ENCODE measurements around the gene MSH4.
"Not testable (repeated sequence)": the region's sequence is repeated elsewhere in the genome, so short reads cannot be mapped to it uniquely, and the experiment has no call there.

Gene MSH4

GRCh38 chr1:75796376-75797272 lies at the start of gene MSH4:
TSS of gene MSH4 (plus strand) at chr1:75796882. CDS start at chr1:75796986, 104 bp downstream.
- DNase-seq (ENCODE audit: low read depth): no peak

DNA sequence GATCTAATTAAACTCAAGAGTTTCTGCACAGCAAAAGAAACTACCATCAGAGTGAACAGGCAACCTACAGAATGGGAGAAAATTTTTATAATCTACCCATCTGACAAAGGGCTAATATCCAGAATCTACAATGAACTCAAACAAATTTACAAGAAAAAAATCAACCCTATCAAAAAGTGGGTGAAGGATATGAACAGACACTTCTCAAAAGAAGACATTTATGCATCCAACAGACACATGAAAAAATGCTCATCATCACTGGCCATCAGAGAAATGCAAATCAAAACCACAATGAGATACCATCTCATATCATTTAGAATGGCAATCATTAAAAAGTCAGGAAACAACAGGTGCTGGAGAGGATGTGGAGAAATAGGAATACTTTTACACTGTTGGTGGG lies 39.5 kb upstream of the MSH4 start:
- DNase-seq (ENCODE audit: low read depth): not testable (repeated sequence)

- not testable (repeated sequence) for DNase-seq (ENCODE audit: low read depth)
Observed at GRCh38 chr1:75758543-75758942, 38.1 kb upstream of the MSH4 start.

DNA sequence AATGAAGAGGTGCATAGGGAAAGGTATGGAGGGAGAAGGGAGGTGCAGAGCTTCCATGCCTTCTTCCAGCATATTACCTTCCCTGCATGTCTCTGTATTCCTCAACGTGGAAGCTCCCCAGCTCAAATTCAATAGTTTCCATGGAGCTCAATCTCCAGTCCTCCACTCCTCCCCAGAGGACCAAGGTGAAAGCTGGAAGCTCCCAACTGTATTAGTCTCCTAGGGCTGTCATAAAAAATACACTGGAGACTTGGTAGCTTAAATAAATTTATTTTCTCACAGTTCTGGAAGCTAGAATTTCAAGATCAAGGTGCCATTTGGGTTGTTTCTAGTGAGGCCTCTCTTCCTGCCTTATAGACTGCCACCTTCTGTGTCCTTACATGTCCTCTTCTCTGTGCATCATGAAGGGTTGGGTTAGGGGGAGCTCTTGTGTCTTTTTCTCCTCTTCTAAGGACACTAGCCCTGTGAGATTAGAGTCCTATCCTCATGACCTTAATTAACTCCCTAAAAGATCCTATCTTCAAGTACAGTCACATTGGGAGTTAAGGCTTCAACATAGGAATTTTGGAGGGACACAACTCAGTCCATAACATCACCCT lies 32.5 kb upstream of the MSH4 start:
- no peak for DNase-seq (ENCODE audit: low read depth)

GRCh38 chr1:75765697-75766355 lies 30.9 kb upstream of the MSH4 start:
- DNase-seq (ENCODE audit: low read depth): peak; percentile 41

- DNase-seq (ENCODE audit: low read depth): no peak
Observed at GRCh38 chr1:75768016-75768415, 28.7 kb upstream of the MSH4 start.

DNA sequence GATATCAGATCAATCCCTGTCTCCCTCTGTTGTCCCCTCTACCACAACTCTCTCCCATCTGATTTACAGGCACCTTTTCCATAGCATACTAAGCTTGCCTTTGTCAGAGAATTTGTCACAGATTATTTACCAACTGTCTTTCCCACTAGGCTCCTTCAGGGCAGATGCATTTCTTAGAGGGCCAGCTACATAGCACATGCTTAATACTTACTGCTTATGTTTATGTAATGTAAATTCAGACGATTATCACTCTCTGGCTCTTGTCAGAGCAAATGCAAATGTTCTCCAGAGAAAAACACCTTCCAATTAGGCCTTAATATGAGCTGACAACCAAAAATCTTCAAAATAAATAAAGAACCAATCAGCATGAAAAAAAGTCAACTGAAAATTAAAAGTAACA lies 25.9 kb upstream of the MSH4 start:
- DNase-seq (ENCODE audit: low read depth): no peak

GRCh38 chr1:75771978-75772377 lies 24.7 kb upstream of the MSH4 start:
- no peak for DNase-seq (ENCODE audit: low read depth)

GRCh38 chr1:75777812-75778211 lies 18.9 kb upstream of the MSH4 start:
- DNase-seq (ENCODE audit: low read depth): not testable (repeated sequence)

GRCh38 chr1:75778694-75779093 lies 18.0 kb upstream of the MSH4 start:
- not testable (repeated sequence) for DNase-seq (ENCODE audit: low read depth)

DNA sequence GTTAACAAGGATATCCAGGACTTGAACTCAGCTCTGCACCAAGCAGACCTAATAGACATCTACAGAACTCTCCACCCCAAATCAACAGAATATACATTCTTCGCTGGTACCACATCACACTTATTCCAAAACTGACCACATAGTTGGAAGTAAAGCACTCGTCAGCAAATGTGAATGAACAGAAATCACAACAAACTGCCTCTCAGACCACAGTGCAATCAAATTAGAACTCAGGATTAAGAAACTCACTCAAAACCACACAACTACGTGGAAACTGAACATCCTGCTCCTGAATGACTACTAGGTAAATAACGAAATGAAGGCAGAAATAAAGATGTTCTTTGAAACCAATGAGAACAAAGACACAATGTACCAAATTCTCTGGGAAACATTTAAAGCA lies 16.5 kb upstream of the MSH4 start:
- not testable (repeated sequence) for DNase-seq (ENCODE audit: low read depth)

GRCh38 chr1:75783920-75784319 lies 12.8 kb upstream of the MSH4 start:
- not testable (repeated sequence) for DNase-seq (ENCODE audit: low read depth)

- no peak for DNase-seq (ENCODE audit: low read depth)
Observed at GRCh38 chr1:75785320-75785982, 11.2 kb upstream of the MSH4 start.

GRCh38 chr1:75785983-75786853 lies 10.5 kb upstream of the MSH4 start, which contains the start of gene RABGGTB:
TSS of gene RABGGTB (plus strand) at chr1:75786256. CDS start at chr1:75786272, 16 bp downstream.
- peak; percentile 95 for DNase-seq (ENCODE audit: low read depth)

DNA sequence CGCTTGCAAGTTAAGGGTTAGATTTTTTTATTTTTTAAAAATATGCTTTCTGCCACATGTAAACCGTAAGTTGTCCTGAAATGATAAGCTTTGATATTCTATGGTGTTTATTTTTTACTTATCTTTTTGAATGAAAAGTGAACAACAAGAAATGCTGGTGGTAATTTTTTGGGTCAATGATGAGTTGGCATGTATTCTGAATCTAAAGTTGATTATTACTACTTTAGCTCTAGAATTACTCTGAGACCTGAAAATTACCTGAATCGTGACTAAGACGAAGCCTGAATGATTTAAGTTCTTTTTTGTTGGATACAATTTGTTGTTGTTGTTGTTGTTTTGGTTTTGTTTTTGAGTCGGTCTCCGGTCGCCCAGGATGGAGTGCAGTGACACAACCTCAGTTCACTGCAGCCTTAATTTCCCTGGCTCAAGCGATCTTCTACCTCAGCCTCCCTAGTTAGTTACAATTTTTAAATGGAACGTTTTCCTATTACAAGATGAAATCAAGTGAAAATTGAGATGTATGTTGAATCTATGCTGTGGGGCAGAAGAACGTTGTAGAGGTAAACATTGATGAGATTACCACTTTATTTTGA lies 9.7 kb upstream of the MSH4 start:
- DNase-seq (ENCODE audit: low read depth): no peak

DNA sequence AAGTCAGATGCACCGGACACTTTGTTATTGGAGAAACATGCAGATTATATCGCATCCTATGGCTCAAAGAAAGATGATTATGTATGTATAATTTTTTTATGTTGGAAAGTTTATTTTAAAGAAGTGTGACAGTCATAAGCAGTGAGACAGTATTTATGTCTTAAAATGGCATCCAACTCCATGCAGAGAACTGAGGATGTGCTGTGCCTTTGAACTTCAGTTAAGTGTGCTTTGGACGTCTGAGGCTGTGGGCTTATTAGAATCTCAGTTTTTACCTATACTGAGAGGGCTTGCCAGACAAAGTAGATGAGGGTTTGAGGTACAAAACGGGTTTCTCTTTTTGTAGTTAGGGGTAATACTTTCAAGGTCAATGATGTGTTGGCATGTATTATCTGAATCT lies 9.2 kb upstream of the MSH4 start:
- no peak for DNase-seq (ENCODE audit: low read depth)

DNA sequence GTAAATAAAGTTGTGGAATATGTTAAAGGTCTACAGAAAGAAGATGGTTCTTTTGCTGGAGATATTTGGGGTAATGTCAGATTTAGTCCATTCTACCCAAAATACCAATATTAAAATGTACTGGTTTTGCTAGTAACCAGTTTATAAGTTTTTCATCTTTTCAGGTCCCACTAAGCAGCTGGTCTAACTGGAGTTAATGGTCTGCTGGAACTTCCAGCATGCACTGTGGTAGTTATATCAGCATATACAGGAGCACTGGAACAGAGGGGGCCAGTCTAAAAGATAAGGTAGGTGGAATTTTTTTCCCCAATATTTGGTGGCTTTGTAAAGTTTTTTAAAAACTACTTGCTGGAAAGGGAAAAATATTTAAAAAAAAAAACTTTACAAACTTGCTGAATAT lies 6.7 kb upstream of the MSH4 start:
- DNase-seq (ENCODE audit: low read depth): no peak

DNA sequence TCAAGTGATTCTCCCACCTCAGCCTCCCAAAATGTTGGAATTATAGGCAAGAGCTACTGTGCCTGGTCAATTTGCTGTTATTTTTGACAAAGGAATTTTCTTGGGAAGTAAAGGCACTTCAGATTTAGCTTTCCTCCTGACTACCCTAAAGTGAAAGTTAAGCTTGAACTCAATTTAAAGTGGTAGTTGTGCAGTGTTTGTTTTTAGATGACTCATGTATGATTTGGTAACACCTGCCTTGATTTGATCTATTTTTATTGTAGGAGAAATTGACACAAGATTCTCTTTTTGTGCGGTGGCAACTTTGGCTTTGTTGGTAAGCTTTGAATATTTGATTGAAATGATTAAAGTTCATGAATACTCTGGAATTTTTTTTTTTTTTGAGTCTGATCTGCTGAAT lies 5.7 kb upstream of the MSH4 start:
- no peak for DNase-seq (ENCODE audit: low read depth)

GRCh38 chr1:75792091-75792490 lies 4.6 kb upstream of the MSH4 start:
- no peak for DNase-seq (ENCODE audit: low read depth)

GRCh38 chr1:75794382-75794781 lies 2.3 kb upstream of the MSH4 start:
- DNase-seq (ENCODE audit: low read depth): no peak

DNA sequence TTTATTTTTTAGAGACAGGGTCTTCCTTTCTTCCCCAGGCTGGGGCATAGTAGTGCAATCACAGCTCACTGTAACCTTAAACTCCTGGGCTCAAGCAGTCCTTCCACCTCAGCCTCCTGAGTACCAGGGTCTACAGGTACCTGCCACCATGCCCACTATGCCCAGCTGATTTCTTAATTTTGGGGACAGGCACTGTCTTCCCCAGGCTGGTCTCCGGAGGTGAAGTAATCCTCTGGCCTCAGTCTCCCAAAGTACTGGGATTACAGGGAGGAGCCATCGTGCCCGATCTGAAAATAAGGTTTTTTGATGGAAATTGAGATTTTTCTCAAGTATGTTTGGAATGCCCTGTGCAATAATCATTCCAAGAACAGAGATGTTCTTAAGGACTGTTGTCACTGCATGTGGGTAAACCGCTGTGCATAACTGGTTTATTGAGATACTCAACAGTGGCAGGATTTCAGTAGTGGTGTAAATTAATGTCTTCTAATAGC lies 934 bp upstream of the MSH4 start:
- no peak for DNase-seq (ENCODE audit: low read depth)

Measured in fibroblast of the conjunctiva (primary cell).